NCI-H2227 treated with DMSO at 0.1 percent for 48 hours (cell line): ENCODE measurements around the gene ARHGAP26.

ENCODE experiments used
- DNase-seq: peaks from one replicate; lab custom pipeline; 2025; lab: John Stamatoyannopoulos, UW

ARHGAP26 gene

DNA sequence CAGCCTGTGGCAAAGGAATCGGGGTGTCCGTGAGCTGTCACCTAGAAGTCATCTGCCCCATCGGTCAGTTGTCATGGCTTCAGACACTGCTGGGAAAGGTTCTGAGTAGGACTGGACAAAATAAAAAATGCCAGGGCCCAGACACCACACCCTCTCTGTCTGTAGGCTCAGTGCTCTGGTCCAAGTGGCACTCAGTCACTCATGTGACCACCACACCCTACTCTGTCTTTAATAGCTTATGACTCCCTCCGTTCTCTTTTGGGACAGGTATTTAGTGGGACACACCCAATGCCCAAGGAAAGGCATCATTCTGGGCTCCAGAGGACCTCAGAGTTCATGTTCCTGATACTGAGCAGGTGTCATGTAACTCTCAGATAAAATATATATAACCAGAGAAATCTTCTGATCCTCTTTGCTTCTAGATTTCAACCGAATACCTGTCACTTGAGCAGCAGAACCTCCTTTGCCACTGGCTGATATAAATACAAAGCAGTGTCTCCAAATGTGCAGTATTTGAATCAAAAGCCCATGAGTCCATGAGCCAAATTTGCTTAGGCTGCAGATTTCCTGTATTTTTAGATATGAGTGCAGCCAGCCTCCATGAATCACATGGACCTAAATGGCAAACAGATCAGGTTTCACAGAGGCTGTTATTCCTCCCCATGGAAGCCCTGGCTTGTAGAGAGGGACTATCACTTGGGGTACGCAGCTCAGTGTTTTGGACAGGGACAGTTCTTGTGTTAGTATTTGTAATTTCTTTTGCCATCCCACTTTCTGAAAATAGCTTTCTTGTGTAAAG lies 272.0 kb downstream of the ARHGAP26 start:
- DNase-seq = no peak

DNA sequence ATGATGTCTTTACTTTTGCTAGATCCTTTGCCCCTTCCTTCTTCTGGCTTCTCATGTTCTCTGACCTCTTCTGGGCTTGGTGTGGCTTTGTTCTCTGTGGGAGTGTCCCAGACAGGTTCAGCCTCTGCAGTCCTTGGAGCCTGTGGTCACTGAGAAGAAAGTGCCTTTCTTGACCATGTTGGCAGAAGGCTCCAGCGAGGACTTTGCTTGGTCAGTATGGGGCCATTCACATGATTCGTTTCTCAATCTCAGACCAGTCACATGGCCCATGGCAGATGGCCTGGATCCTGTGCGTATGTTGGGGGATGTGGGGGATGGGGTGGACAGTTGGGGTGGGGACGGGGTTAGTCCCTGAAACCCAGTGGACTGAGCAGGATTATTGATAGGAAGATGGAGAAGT lies 274.1 kb downstream of the ARHGAP26 start:
- DNase-seq = no peak

DNA sequence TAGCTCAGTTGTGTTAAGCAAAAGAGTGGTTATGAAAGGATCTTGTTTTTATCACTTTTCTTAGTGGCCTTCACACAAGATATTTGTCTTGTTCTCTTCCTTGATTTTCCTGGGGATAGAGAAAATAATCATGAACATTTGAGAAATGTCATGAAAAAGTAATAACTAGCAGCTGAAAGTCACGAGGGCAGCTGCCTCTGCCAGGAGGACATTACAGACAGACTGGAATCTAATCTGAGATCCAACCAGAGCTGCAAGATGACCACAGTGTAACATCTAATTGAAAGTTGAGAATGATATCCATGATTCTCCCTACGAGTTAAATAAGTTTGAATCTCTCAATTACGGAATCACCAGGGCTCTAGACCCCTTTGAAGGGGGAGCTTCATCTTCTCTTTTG lies 274.9 kb downstream of the ARHGAP26 start:
- DNase-seq = no peak

DNA sequence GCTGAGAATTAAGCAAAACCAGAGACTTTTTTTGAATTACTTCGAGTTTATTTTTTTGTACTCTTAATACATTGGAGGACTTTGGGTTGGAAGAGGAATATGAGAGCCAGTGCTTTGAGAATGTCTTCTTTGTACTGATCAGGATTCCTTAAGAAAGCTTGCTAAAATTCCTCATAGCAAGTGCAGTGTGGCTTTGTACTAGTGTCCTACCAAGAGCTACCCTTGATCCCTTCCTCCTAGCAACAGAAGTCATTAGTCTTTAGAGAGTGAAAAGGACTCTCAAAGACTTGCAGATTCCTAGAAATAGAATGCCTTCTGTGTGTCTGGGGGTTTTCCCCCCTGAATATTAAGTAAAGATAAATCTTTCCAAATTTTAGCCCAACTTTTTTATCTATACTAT lies 276.1 kb downstream of the ARHGAP26 start:
- DNase-seq = no peak

DNA sequence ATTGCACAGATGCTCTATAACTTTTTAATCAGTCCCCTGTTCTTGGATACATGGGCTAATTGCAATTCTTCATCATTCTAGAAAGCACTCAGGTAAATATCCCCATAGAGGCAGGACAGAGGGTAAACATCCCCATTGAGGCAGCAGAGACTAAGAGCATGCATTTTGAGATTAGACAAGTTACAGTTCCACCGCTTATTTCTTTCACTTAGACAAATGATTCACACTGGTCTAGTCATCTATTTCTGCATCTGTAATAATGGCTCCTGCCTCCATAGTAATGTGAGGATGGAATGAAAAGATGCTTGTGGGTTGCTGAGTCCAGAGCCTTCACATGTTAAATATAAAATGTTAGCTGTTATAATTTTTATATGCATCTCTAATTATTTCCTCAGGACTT lies 276.9 kb downstream of the ARHGAP26 start:
- DNase-seq = no peak

DNA sequence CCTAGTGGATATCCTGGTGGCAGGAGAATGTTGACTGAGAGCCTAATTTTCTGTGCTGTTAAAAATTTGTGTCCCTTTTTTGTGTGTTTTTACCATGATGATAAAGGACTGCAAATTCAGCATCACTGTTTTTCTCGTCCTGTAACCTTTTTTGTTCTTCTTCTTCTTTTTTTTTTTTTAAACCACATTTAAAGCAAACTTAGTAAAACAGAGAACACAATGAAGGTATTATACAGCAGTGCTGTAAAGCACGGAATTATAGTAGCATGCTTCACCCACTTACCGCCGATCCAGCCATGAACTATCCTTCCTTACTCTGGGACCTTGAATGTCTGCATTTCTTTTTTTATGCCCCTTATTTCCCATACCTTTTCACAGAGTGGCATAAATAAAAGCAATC lies 280.0 kb downstream of the ARHGAP26 start:
- no peak for DNase-seq

DNA sequence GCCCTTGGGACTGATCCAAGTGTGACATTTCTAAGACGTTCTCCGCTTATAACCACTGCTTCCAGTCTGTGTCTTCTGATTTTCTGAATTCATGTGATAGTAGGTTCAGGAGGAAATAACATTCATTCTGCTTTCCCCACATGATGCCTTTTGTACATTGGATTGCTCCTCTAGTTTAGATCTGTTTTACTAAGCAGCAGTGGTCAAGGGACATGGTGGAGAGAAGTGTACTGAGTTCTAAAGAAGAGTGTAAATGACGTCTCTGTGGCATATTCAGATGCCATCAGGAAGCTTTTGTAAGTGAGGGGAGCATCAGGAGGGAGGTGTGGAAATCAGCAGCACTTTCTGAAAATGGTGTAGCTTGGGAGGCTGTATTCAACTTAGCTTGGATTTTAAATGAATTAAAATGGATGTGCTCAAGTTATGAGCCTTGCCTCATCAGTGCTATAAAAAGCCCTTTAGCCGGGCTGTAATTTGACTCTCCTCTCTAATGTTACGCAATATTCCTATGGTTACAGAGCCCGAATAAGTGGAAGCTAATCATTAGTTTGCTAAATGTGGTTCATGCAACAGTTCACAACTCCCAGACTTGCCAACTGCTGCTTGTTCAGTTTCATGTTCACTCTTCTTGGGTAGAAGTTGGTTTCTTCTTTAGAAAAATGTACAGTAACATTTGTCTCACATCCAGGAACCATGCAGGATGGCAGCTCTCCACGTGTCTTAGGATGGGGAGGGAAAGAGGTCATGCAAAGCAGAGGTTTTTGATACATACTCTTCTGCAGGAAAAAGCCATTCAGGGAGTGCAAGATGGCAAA lies 281.3 kb downstream of the ARHGAP26 start:
- DNase-seq = peak; percentile 13

DNA sequence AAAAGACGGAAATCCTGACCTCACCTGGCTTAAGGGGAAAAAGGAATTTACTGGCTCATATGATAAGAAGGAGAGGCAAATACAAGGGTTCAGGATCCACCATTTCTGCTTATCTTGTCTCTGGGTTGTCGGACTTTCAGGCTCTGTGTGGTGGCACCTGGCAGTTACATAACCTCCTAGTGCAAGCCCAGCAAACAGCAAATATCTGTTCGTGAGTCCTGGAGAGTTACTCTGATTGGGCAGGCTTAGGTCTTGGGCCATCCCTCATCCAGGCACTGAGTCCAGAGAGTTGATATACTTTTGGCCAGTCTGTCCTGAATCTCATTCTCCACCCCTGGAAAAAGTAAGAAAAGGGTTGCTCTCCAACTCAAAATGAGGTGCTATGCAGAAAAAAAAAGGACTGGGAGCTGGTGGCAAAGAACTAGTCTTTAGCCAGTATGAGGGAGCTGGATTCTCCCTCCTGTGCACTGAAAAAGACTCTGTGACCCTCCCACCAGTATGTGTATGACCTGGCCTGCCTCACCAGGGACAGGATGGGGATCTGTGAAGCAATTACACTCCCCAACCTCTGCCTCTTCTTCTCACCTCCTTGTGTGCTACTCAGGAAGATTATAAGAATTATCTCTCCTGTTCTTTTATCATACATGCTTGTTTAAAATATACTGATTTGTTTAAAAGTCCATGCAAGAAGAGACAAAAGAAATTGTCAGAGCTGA lies 282.9 kb downstream of the ARHGAP26 start:
- DNase-seq = no peak

DNA sequence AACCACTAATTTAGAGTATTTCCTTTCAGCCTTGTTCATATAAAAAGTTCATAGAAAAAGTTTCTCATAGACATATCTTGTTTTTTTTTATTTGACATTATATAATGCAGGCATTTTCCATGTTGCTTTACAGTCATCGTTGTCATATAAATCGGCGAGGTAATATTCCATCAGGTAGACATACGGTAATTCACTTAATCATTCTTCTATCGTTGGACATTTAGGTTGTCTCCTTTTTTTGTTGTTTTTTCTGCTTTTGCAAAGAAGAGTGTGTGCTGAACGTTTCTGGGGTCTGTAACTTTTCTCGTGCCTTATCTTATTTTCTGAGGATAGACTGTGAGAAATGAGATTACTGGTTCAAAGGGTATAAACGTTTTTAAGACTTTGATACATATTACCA lies 283.6 kb downstream of the ARHGAP26 start:
- DNase-seq = no peak

DNA sequence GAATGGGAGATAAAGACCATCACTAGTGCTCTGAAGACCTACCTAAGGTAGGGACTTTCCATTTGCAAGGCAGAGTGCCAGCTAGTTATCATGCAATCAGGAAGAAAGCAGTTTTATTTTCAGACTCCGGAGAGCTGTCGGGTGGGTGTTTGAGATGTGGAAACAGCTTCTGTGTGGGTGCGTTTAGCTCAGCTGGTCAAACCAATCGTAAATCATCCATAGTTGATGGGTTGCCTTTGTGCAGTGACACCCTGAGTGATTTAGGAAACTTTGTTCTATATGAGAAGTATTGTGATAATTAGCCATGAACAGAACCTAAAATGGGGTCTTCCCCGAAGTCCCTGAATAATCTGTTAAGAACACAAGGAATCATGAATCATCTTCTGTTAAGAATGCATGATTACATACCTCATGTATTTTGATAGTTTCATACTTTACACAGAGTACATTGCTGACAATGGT lies 284.3 kb downstream of the ARHGAP26 start:
- DNase-seq = no peak

DNA sequence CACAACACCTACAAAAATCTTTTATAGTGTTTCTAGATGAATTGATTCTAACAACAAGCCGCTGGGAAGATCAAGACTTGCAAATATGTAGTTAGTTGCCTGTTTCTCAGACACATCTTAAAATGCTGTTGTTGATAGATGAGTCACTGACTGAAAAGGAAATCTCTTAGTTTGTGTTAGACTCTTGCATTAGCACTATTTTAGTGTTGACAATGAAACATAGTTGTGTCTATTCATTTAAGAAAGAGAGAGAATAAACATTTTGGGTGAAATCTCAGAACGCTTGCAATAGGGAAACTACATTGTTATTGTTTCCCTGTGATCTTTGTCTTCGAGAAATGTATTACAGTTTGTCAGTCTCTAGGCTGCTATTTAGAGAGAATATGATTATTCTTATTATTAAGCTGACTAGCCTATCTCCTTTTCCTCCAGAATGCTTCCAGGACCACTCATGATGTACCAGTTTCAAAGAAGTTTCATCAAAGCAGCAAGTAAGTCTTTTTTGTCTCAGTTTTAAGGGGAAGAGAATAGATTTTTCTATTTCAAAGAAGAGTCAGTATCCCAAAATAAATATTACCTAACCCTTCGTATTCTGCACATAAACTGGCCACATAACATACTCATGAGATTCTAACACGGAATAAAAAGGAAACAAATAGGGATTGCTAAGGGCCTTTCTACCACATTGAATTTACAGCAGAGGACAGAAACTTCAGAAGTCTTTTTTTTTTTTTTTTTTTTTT lies 285.6 kb downstream of the ARHGAP26 start:
- no peak for DNase-seq

DNA sequence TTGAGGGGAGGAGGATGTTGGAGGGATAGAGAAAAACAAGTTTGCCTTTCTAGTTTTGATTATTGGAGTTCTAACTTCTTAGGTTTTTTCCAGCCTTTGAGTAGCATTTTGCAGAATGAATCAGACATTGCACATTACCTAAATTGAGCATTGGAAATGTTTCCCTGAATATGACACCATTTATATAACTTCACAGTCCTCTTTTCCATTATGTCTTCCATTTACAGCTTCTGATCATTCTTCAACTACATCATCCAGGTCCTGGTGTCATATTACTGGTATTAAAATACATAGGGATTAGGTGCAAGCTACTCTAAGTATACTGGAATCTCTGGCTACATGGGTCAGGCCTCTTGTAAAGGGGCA lies 286.1 kb downstream of the ARHGAP26 start:
- no peak for DNase-seq

DNA sequence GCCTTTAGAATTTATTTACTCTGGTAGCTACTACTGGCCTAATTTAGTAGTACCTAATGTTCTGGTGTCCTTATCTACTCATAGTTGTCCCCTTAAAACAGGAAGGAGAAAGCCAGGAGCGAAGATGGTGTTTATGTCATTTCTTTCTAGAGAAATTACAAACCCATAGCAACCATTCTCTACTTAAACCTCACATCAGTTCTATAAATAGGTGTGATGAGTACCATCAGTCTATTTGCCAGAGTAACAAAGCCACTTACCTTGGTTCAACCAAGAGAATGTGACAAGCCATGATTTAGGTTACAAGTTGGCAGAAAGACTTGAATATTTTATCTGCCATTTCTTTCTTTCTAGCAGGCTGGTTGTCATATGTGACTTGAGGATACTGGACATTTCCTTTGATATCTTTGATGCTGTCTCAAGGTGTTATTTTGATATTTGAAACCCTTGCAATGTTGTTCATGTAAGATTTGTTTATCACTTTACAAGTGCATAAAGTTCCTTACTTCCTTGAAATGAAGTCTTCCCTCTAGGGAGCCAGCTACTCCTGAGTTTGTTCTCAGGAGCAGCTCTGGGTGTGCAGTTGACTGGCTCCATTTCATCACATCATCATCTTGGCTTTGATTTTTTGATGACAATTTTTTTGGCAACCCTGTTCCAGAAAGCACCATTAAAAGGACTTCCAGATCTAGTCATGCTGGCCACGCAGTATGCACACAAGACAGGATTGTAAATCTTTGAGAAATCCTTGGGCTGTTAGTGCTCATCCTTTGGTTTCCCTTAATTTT lies 286.8 kb downstream of the ARHGAP26 start:
- no peak for DNase-seq

DNA sequence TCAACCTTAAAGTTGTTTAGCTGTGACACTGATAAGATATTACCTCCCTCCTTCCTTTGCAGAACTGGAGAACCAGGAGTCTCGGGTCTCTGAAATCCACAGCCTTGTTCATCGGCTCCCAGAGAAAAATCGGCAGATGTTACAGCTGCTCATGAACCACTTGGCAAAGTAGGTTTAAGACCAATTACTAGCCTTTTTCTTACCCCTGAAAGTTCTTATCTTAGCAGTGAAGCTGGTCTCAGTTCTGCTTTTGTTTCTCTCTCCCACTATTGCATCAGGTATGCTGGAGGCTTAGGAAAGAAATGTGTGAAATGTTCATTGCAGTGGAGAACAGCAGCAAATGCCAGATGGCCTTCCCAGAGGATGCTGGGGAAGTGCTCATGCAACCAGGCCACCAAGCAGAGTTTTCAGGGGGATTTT lies 287.4 kb downstream of the ARHGAP26 start:
- no peak for DNase-seq

DNA sequence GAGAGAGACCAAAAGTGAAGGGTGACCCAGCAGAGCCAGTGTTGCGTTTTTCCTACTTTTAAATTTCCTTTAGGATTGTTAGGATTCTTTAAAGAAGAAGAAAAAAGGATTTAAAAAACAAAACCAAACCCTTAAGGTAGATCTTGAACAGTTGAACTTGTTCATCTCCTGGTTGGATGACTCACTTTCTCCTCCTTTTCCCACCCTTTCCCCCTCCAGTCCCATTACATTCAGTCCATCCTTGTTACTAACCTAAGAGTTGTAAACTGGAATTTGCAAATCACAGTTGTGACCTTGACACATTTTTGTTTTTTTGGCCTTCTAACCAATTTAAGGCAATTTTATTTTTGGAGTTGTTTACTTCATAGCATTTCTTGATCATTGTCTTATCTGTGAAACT lies 289.2 kb downstream of the ARHGAP26 start:
- DNase-seq = no peak

DNA sequence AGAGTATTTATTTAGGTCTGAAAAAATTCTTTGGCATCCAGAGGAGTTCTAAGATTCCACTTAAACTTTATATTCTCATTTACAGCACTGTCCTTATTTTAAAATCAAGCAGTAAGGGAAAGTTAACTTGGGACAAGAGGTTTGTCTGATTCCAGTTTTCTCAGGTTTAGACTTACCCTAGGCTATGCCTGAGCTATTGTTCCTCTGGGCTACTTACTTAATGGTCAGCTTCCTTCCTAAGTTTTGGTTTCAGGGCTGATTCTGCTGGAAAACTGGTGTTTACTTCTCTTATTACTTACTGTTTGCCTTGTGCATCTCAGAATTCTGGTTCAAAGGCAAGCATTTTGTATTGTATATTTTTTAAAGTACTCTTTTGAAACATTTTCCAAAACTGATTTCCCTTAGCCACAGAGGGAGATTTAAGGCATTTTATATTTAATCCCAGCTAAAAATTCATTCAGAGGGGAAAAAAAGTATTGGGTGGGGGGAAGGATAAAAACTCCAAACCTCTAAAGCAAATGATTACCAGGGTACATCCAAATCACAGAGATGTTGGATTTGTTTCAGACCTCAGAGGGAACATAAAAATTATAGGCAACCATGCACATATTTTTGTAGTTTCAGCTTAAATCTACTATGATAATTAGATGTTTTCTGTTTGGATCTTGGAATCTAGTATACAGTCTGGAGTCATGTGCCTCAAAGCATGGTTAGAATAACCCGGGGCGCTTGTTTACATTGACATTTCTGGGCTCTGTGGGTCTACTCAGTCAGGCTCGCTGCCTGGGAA lies 290.0 kb downstream of the ARHGAP26 start:
- DNase-seq = no peak

DNA sequence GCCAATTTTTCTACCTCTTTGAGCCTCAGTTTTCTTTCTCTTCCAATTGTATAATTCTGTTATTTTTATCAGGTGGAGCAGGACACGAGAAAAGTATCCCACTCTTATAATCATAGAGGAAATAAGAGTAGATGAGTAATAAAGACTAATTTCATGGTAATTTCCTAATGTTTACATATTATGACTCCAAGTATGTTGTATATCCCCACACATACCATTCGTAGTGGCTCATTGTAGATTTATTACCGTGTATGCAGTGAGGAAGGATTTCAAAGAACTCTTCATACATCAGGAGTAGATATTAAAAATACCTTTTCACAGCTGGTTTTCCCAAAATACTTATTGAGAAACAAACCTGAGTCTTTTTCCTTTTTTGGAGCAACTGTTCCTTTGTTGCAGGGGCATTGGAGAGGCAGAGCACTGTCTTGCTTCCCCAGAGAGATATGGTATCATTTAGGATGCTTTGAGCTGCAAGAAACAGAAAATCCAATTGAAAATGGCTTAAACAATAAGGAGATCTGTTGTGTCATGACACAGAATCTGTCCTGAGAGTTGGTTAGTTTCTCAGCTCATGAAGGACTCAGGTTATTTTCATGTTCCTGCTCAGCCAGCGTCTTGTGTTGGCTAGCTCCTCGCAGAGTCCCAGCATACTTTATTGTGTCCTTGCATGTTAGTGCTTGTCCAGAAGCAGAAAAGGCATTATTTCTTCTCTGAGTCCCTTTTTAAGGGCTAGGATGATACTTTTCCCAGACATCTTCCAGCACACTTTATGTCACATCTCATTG lies 291.2 kb downstream of the ARHGAP26 start:
- DNase-seq = no peak

DNA sequence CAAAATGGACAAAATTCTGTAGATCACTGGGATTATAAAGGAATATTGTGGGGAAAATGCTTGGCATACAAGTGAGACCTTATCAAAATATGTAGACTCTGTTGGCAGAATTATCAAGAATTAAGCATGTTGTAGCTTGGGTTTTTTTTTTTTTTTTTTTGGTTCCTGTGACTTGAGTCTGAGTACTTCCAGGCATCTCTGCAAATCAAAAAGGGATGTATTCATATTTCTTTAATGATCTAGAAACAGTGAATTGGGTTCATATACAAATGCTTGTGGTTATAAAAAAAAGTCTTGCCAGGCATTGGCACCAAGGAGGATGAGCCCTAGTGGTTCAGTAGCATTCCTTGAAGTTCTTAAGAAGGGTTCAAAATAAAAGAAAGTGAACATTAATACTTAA lies 292.2 kb downstream of the ARHGAP26 start:
- DNase-seq = no peak

DNA sequence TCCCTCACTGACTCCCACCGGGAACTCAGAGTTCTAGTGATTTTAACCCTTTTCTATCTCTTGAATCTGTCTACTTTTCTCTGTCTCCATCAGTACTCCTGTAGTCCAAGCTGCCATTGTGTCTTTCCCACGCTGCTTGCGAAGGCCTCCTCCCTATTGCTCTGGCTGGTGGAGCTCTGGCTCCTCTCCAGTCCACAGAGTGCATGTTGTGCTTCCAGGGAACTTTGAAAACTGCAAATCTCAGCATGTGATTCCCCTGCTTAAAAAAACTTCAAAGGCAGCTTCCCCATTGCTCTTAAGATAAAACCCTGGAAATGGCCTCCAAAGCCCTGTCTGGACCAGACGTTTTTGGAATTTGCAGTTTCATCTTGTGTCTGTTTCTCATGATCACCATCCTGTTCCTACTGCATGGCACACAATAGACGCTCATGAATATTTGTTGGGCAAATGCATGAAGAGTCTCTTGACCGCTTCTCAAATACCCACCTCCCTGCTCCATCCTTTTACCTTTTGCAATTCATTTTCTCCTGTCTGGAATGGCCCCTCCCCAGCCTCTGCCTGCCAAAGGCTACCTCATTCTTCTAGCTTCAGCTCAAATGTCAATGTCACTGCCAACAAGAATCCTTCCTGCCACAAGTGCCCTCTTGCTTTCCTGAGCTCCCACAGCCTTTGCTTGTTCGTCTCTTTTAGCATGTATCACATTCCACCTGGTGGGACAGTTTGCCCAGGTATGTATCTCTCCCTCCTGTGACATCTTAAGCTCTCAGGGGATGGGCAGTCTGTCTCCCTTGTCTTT lies 293.2 kb downstream of the ARHGAP26 start:
- DNase-seq = no peak
